Posterior cingulate gyrus (tissue), 11 donors: Measurements from ENCODE around the gene PRKG1.
A peak's percentile ranks its signal among the peaks of the same experiment; 100 is the strongest.

Experiments used
- DNase-seq, 10 donors: peaks; one replicate each; pipeline versions ENCODE4 v3.0.0 to v3.0.0-alpha.2; 2020 to 2021; ENCODE audit warnings: mixed read lengths in 3 of 10
- intact Hi-C: fragments of 100-400 bp; cut with DNase I; formaldehyde crosslinking; loops from one replicate; pipeline ENCODE4 v1.15.1; 2023

Gene PRKG1

DNA sequence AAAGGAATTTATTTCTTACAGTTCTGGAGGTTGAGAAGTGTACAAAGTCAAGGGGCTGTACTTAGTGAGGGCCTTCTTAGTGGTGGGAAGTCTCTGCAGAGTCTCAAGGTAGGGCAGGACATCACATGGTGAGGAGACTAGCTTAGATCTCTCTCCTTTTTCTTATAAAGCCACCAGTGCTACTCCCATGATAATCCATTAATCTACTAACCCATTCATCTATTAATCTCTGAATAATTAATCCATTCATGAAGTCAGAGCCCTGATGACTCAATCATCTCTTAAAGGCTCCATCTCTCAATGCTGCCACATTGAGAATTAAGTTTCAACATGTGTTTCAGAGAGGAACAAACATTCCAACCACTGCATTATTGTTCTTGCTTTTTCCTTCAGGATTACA, 689.5 kb downstream of the PRKG1 start:
- intact Hi-C loops, result no loop called here
- no peak for DNase-seq

- intact Hi-C loops, result no loop called here
- no peak for DNase-seq
These were observed 691.1 kb downstream of the PRKG1 start for GRCh38 chr10:51765284-51765971.

GRCh38 chr10:51766423-51767102, 692.3 kb downstream of the PRKG1 start:
- intact Hi-C loops, result no loop called here
- DNase-seq, result no peak

- DNase-seq, result no peak
- intact Hi-C loops, result no loop called here
These were observed 692.9 kb downstream of the PRKG1 start for GRCh38 chr10:51767103-51767763.

DNA sequence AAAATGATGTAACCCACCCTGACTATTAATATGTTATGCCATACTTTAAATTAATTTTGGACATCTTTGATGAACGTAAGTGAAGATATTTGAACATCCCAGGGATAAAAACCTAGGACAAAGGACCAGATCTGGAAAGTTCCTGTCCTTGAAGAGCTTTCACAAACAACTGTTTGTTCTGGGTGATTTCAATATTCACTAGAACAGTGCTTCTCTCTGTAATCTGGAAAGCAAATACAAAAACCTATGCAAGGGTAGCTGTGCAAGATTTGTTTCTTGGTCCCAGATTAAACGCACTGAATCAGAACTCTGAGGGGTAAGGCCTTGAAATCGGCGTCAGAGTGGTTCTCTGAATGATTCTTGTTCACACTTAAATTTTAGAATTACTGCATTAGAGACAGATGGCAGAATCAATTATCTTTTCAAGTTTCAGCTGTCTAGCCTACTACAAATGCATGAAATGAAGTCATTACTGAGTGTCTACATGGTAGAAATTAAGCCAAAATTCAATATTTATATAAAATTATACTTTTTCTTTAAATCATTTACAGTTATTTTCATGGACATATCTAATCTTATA, 694.7 kb downstream of the PRKG1 start:
- intact Hi-C loops, result no loop called here
- no peak for DNase-seq

- intact Hi-C loops, result no loop called here
- no peak for DNase-seq
These were observed 696.4 kb downstream of the PRKG1 start for GRCh38 chr10:51770709-51771108.

GRCh38 chr10:51772387-51772786, 698.1 kb downstream of the PRKG1 start:
- intact Hi-C loops, result no loop called here
- DNase-seq, result no peak

DNA sequence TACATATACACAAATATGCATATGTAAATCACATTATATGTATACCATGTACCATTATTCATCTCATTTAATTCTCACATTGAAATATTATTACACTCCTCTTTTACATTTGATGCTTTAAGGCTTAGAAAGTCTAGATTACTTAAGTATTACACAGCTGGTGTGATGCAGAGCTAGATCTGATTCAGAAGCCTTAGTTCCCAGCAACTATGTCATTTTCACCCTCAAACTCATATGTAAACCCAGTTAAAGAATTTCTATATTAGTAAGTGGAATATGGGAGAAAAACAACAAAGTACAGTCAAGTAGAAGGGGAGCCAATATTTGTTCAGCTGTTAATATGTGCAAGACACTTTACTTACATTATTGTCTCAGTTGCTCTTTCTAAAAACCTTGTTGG, 699.4 kb downstream of the PRKG1 start:
- intact Hi-C loops, result no loop called here
- no peak for DNase-seq

DNA sequence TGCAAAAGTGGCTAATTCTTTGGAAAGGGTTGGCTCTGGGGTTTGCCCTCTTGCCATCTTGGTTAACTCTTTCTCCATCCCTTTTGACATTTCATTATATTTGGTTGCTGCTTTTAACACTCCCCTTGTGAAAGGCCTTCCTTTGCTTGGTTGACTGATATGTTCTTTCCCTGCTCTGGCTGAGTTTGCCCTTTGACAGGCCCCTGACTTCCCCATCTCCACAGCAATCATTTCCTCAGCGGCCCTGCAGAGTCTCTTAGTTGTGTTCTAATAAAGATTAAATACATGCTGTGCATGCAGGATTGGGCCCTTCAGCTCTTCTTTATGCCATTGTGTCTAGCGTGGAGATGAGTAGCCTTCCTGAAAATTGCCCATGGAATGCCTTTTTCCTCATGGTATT, 709.7 kb downstream of the PRKG1 start:
- intact Hi-C loops, result no loop called here
- no peak for DNase-seq

- intact Hi-C loops, result no loop called here
- DNase-seq, result no peak
These were observed 711.9 kb downstream of the PRKG1 start for GRCh38 chr10:51786016-51786683.

GRCh38 chr10:51786684-51787035, 712.4 kb downstream of the PRKG1 start:
- DNase-seq, result no peak
- intact Hi-C loops, result no loop called here

GRCh38 chr10:51788273-51788672, 714.0 kb downstream of the PRKG1 start:
- intact Hi-C loops, result no loop called here
- DNase-seq, result no peak

GRCh38 chr10:51789118-51789517, 714.8 kb downstream of the PRKG1 start:
- no peak for DNase-seq

GRCh38 chr10:51789903-51790302, 715.6 kb downstream of the PRKG1 start:
- peak in 1 of 10 donors; percentile 56 for DNase-seq

More at GRCh38 chr10:51789118-51789517, 714.8 kb downstream of the PRKG1 start:
- intact Hi-C loops, result no loop called here

DNA sequence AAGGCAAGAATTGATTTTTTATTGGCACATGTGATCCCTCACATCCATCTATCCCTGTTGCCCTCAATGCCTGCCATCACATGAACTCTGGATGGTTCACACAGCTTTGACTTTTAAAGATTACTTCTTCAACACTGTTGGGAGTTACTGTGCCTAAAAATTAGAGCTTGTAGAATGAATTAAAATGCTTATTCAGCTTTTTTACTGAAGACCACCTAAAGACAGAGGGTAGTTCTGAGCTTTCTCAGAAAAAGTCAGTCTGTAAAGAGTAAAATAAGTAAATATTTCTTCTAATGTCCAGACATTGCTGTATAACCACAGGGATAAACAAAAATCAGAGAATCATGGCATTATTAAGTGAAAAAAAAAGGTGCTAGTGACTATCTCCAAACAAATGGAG, 718.4 kb downstream of the PRKG1 start:
- intact Hi-C loops, result no loop called here
- no peak for DNase-seq

More at GRCh38 chr10:51789903-51790302, 715.6 kb downstream of the PRKG1 start:
- intact Hi-C loops, result no loop called here

DNA sequence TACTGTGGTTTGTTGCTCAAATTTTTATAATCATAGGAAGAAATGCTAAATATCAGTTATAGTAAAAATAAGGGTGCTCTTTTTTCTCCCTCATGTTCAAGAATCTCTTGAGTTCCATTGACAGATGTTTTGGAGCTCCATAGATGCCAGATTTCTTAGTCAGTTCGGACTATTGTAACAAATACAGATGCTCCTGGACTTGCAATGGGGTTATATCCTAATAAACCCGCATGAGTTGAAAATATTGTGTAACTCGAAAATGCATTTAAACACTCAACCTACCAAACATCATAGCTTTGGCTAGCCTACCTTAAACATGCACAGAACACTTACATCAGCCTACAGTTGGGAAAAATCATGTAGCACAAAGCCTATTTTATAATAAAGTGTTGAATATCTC, 725.8 kb downstream of the PRKG1 start:
- no peak for DNase-seq
- intact Hi-C loops, result no loop called here

DNA sequence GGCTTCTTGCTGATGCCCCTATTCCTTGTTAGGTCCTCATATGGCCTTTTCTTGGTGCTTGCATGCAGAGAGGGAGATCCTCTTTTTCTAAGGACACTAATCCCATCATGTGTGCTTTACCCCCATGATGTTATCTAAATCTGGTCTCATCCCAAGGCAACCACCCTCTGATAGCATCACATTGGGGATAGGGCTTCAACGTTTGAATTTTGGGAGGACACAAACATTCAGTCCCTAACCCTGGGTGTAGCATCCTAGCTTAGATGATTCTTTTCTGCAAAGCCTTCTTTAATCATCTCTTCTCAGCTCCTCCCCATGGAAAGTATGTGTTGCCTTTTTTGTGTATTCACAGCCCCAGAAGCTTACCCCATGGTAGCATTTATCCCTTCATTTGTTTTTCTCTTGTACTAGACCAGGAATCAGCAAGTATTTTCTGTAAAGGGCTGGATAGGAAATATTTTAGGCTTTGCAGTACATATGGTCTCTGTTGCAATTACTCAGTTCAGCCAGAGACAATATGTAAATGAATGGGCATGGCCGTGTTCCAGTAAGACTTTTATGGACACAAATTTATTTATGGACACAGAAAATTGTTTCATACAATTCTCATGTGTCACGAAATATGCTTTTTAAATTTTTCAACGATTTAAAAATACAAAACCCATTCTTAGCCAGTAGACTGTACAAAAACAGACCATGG, 726.6 kb downstream of the PRKG1 start:
- no peak for DNase-seq
- intact Hi-C loops, result no loop called here

DNA sequence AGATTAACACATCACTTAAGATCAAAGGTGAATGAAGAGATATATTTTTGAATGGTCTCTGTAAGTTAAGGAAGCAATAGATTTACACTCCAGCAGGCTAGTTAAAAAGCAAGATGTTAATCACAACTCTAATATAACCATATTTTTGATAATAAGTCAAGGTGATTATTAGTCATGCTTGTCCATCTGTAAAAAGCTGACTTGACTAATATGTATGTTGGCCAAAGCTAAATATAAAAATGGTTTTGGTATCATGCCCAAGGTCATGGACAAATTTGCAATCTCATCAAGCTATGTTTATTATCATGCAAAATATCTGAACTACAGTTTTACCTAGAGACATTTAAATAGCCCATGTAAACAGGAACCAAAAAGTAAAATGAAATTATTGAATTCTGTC, 727.7 kb downstream of the PRKG1 start:
- no peak for DNase-seq
- intact Hi-C loops, result no loop called here

- no peak for DNase-seq
- intact Hi-C loops, result no loop called here
These were observed 730.6 kb downstream of the PRKG1 start for GRCh38 chr10:51804866-51805265.

GRCh38 chr10:51806079-51806835, 732.0 kb downstream of the PRKG1 start:
- no peak for DNase-seq
- intact Hi-C loops, result no loop called here
